Measurements from ENCODE around the gene RBMS2.
"Not testable (repeated sequence)": the region's sequence is repeated elsewhere in the genome, so short reads cannot be mapped to it uniquely, and the experiment has no call there.

Gene RBMS2

GRCh38 chr12:56574210-56574609, 52.6 kb downstream of the RBMS2 start:
- Histone ChIP-seq H3K9me3 (ENCODE audit: control insufficient read depth in 2 of 2, low read length in 2 of 2) (no peaks in the 10 kb centered on the region), H3K4me3 (ENCODE audit: low read length in 2 of 2) (no peak overlapping the region), H3K4me1 (ENCODE audit: control insufficient read depth in 2 of 2, insufficient read depth in 2 of 2, low read length in 2 of 2) (peaks cover 0 to 7% of the 10 kb centered on the region in 2 donors), H3K27ac (ENCODE audit: low read depth in 2 of 2, low read length in 2 of 2) (no peak overlapping the region), H3K36me3 (ENCODE audit: control insufficient read depth in 2 of 2, insufficient read depth in 2 of 2, low read length in 2 of 2) (no peaks in the 10 kb centered on the region), H3K9ac (ENCODE audit: low read depth in 1 of 2, low read length in 2 of 2) (no peak overlapping the region), H3K27me3 (ENCODE audit: control insufficient read depth in 2 of 2, insufficient read depth in 2 of 2, low read length in 2 of 2) (no peaks in the 10 kb centered on the region)

- not testable (repeated sequence) for H3K27ac ChIP-seq (ENCODE audit: low read depth in 2 of 2, low read length in 2 of 2); H3K9me3 ChIP-seq (ENCODE audit: control insufficient read depth in 2 of 2, low read length in 2 of 2); H3K27me3 ChIP-seq (ENCODE audit: control insufficient read depth in 2 of 2, insufficient read depth in 2 of 2, low read length in 2 of 2); H3K4me3 ChIP-seq (ENCODE audit: low read length in 2 of 2); H3K9ac ChIP-seq (ENCODE audit: low read depth in 1 of 2, low read length in 2 of 2); H3K4me1 ChIP-seq (ENCODE audit: control insufficient read depth in 2 of 2, insufficient read depth in 2 of 2, low read length in 2 of 2)
- peaks cover 11 to 12% of the 10 kb centered on the region in 2 donors for H3K36me3 ChIP-seq (ENCODE audit: control insufficient read depth in 2 of 2, insufficient read depth in 2 of 2, low read length in 2 of 2)
Measured at GRCh38 chr12:56577248-56577647, 55.6 kb downstream of the RBMS2 start.

GRCh38 chr12:56578983-56579546, 57.4 kb downstream of the RBMS2 start:
- Histone ChIP-seq H3K27me3 (ENCODE audit: control insufficient read depth in 2 of 2, insufficient read depth in 2 of 2, low read length in 2 of 2) (no peaks in the 10 kb centered on the region), H3K9me3 (ENCODE audit: control insufficient read depth in 2 of 2, low read length in 2 of 2) (no peaks in the 10 kb centered on the region), H3K4me3 (ENCODE audit: low read length in 2 of 2) (no peak overlapping the region), H3K4me1 (ENCODE audit: control insufficient read depth in 2 of 2, insufficient read depth in 2 of 2, low read length in 2 of 2) (no peaks in the 10 kb centered on the region), H3K9ac (ENCODE audit: low read depth in 1 of 2, low read length in 2 of 2) (no peak overlapping the region), H3K36me3 (ENCODE audit: control insufficient read depth in 2 of 2, insufficient read depth in 2 of 2, low read length in 2 of 2) (peaks cover 11 to 12% of the 10 kb centered on the region in 2 donors), H3K27ac (ENCODE audit: low read depth in 2 of 2, low read length in 2 of 2) (no peak overlapping the region)

GRCh38 chr12:56581418-56582145, 60.0 kb downstream of the RBMS2 start:
- H3K27ac ChIP-seq (ENCODE audit: low read depth in 2 of 2, low read length in 2 of 2): no peak overlapping the region
- no peaks in the 10 kb centered on the region for H3K27me3 ChIP-seq (ENCODE audit: control insufficient read depth in 2 of 2, insufficient read depth in 2 of 2, low read length in 2 of 2)
- no peak overlapping the region for H3K4me3 ChIP-seq (ENCODE audit: low read length in 2 of 2)
- H3K9me3 ChIP-seq (ENCODE audit: control insufficient read depth in 2 of 2, low read length in 2 of 2): no peaks in the 10 kb centered on the region
- no peak overlapping the region for H3K9ac ChIP-seq (ENCODE audit: low read depth in 1 of 2, low read length in 2 of 2)
- H3K4me1 ChIP-seq (ENCODE audit: control insufficient read depth in 2 of 2, insufficient read depth in 2 of 2, low read length in 2 of 2): no peaks in the 10 kb centered on the region
- peaks cover 11 to 12% of the 10 kb centered on the region in 2 donors for H3K36me3 ChIP-seq (ENCODE audit: control insufficient read depth in 2 of 2, insufficient read depth in 2 of 2, low read length in 2 of 2)

GRCh38 chr12:56585098-56585497, 63.5 kb downstream of the RBMS2 start:
- Histone ChIP-seq H3K27me3 (ENCODE audit: control insufficient read depth in 2 of 2, insufficient read depth in 2 of 2, low read length in 2 of 2) (no peaks in the 10 kb centered on the region), H3K36me3 (ENCODE audit: control insufficient read depth in 2 of 2, insufficient read depth in 2 of 2, low read length in 2 of 2) (peaks cover 27 to 30% of the 10 kb centered on the region in 2 donors), H3K27ac (ENCODE audit: low read depth in 2 of 2, low read length in 2 of 2) (no peak overlapping the region), H3K9me3 (ENCODE audit: control insufficient read depth in 2 of 2, low read length in 2 of 2) (no peaks in the 10 kb centered on the region), H3K4me3 (ENCODE audit: low read length in 2 of 2) (no peak overlapping the region), H3K9ac (ENCODE audit: low read depth in 1 of 2, low read length in 2 of 2) (no peak overlapping the region), H3K4me1 (ENCODE audit: control insufficient read depth in 2 of 2, insufficient read depth in 2 of 2, low read length in 2 of 2) (no peaks in the 10 kb centered on the region)

GRCh38 chr12:56589783-56590182, 68.2 kb downstream of the RBMS2 start:
- Histone ChIP-seq H3K9me3 (ENCODE audit: control insufficient read depth in 2 of 2, low read length in 2 of 2) (no peaks in the 10 kb centered on the region), H3K36me3 (ENCODE audit: control insufficient read depth in 2 of 2, insufficient read depth in 2 of 2, low read length in 2 of 2) (peaks cover 18% of the 10 kb centered on the region in 2 donors), H3K4me1 (ENCODE audit: control insufficient read depth in 2 of 2, insufficient read depth in 2 of 2, low read length in 2 of 2) (no peaks in the 10 kb centered on the region), H3K27me3 (ENCODE audit: control insufficient read depth in 2 of 2, insufficient read depth in 2 of 2, low read length in 2 of 2) (no peaks in the 10 kb centered on the region), H3K27ac (ENCODE audit: low read depth in 2 of 2, low read length in 2 of 2) (no peak overlapping the region), H3K9ac (ENCODE audit: low read depth in 1 of 2, low read length in 2 of 2) (no peak overlapping the region), H3K4me3 (ENCODE audit: low read length in 2 of 2) (no peak overlapping the region)

- H3K27me3 ChIP-seq (ENCODE audit: control insufficient read depth in 2 of 2, insufficient read depth in 2 of 2, low read length in 2 of 2): no peaks in the 10 kb centered on the region
- no peaks in the 10 kb centered on the region for H3K4me1 ChIP-seq (ENCODE audit: control insufficient read depth in 2 of 2, insufficient read depth in 2 of 2, low read length in 2 of 2)
- H3K36me3 ChIP-seq (ENCODE audit: control insufficient read depth in 2 of 2, insufficient read depth in 2 of 2, low read length in 2 of 2): peaks cover 18% of the 10 kb centered on the region in 2 donors
- no peaks in the 10 kb centered on the region for H3K9me3 ChIP-seq (ENCODE audit: control insufficient read depth in 2 of 2, low read length in 2 of 2)
- H3K9ac ChIP-seq (ENCODE audit: low read depth in 1 of 2, low read length in 2 of 2): no peak overlapping the region
- no peak overlapping the region for H3K4me3 ChIP-seq (ENCODE audit: low read length in 2 of 2)
- no peak overlapping the region for H3K27ac ChIP-seq (ENCODE audit: low read depth in 2 of 2, low read length in 2 of 2)
Measured at GRCh38 chr12:56590237-56590830, 68.7 kb downstream of the RBMS2 start.

GRCh38 chr12:56591126-56591525, 69.5 kb downstream of the RBMS2 start:
- no peak overlapping the region for H3K27ac ChIP-seq (ENCODE audit: low read depth in 2 of 2, low read length in 2 of 2)
- H3K9ac ChIP-seq (ENCODE audit: low read depth in 1 of 2, low read length in 2 of 2): no peak overlapping the region
- no peaks in the 10 kb centered on the region for H3K9me3 ChIP-seq (ENCODE audit: control insufficient read depth in 2 of 2, low read length in 2 of 2)
- no peak overlapping the region for H3K4me3 ChIP-seq (ENCODE audit: low read length in 2 of 2)
- H3K27me3 ChIP-seq (ENCODE audit: control insufficient read depth in 2 of 2, insufficient read depth in 2 of 2, low read length in 2 of 2): no peaks in the 10 kb centered on the region
- H3K36me3 ChIP-seq (ENCODE audit: control insufficient read depth in 2 of 2, insufficient read depth in 2 of 2, low read length in 2 of 2): peaks cover 22 to 23% of the 10 kb centered on the region in 2 donors
- H3K4me1 ChIP-seq (ENCODE audit: control insufficient read depth in 2 of 2, insufficient read depth in 2 of 2, low read length in 2 of 2): no peaks in the 10 kb centered on the region

- H3K36me3 ChIP-seq (ENCODE audit: control insufficient read depth in 2 of 2, insufficient read depth in 2 of 2, low read length in 2 of 2): peaks cover 26% of the 10 kb centered on the region in 2 donors
- H3K27me3 ChIP-seq (ENCODE audit: control insufficient read depth in 2 of 2, insufficient read depth in 2 of 2, low read length in 2 of 2): no peaks in the 10 kb centered on the region
- H3K9me3 ChIP-seq (ENCODE audit: control insufficient read depth in 2 of 2, low read length in 2 of 2): no peaks in the 10 kb centered on the region
- H3K4me3 ChIP-seq (ENCODE audit: low read length in 2 of 2): no peak overlapping the region
- no peak overlapping the region for H3K27ac ChIP-seq (ENCODE audit: low read depth in 2 of 2, low read length in 2 of 2)
- no peak overlapping the region for H3K9ac ChIP-seq (ENCODE audit: low read depth in 1 of 2, low read length in 2 of 2)
- H3K4me1 ChIP-seq (ENCODE audit: control insufficient read depth in 2 of 2, insufficient read depth in 2 of 2, low read length in 2 of 2): no peaks in the 10 kb centered on the region
Measured at GRCh38 chr12:56591961-56592360, 70.3 kb downstream of the RBMS2 start.

- H3K4me1 ChIP-seq (ENCODE audit: control insufficient read depth in 2 of 2, insufficient read depth in 2 of 2, low read length in 2 of 2): no peaks in the 10 kb centered on the region
- no peak overlapping the region for H3K9ac ChIP-seq (ENCODE audit: low read depth in 1 of 2, low read length in 2 of 2)
- no peaks in the 10 kb centered on the region for H3K9me3 ChIP-seq (ENCODE audit: control insufficient read depth in 2 of 2, low read length in 2 of 2)
- no peak overlapping the region for H3K27ac ChIP-seq (ENCODE audit: low read depth in 2 of 2, low read length in 2 of 2)
- H3K36me3 ChIP-seq (ENCODE audit: control insufficient read depth in 2 of 2, insufficient read depth in 2 of 2, low read length in 2 of 2): peaks cover 25 to 29% of the 10 kb centered on the region in 2 donors
- H3K4me3 ChIP-seq (ENCODE audit: low read length in 2 of 2): no peak overlapping the region
- H3K27me3 ChIP-seq (ENCODE audit: control insufficient read depth in 2 of 2, insufficient read depth in 2 of 2, low read length in 2 of 2): no peaks in the 10 kb centered on the region
Measured at GRCh38 chr12:56593909-56594621, 72.4 kb downstream of the RBMS2 start.

Data from mucosa of rectum (tissue), 2 donors.